GM21737 (cell line): ENCODE measurements around the gene RASSF4.

Experiments used
- ATAC-seq: cut with Tn5 transposase; IDR thresholded peaks from one replicate; pipeline ENCODE4 v1.9.1; 2021; ENCODE audit warnings: mild to moderate bottlenecking, moderate library complexity; ENCODE audit not compliant: unreplicated experiment

RASSF4 gene

GRCh38 chr10:44927352-44927751, 32.2 kb upstream of the RASSF4 start:
- ATAC-seq, result no peak

DNA sequence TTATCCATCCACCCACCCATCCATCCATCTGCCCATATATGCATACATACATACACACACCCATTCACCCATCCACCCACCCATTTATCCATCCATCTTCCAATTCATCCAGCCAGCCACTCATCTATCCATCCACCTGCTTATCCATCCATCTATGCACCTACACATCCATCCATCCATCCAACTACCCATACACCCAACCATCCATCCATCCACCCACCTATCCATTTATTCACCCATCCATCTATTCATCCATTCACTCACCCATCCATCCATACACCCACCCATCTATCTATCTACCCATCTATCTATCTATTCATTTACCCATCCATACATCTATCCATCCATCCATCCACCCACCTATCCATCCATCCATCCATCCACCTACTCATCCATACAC, 31.1 kb upstream of the RASSF4 start:
- no peak for ATAC-seq

DNA sequence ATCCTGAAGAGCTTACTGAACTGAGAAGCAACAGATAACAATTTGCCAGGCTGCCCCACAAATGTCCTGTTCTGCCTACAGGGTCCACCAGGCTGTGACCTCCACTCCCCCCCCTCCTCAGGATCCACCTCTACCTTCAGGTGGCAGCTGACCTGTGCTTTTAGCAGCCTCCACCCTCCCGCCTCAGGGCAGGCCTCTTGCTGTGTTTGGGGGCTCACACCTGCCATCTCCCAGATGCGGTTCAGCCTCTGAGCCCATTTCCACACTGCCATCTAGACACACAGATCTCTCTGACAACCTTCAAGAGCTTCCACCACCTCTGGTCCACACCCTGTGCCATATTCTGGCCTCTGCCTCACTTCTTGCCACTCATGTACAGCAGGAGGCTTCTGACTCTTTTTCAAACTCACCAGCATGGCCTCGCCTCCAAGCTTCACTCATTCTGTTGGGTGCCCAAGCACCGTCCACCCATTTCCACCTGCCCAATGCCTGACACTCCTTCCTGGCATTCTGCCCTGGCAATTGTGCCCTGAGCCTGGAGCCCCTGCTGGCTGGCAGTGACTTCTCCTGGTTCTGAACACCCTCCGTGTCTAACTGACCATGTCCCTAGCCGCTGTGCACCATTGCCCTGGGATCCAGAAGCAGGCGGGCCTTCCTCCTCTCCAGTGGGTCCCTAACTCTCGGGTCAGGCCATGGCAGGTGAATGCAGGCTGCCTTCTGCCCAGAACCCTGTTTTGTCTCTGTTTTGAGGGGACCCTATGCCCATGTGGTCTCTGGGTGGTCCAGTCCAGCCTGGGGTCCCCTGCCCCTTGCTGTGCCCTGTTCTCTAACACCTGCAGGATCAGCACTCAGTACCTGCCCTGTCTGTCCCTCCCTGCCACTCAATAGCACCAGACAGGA, 30.0 kb upstream of the RASSF4 start:
- no peak for ATAC-seq

DNA sequence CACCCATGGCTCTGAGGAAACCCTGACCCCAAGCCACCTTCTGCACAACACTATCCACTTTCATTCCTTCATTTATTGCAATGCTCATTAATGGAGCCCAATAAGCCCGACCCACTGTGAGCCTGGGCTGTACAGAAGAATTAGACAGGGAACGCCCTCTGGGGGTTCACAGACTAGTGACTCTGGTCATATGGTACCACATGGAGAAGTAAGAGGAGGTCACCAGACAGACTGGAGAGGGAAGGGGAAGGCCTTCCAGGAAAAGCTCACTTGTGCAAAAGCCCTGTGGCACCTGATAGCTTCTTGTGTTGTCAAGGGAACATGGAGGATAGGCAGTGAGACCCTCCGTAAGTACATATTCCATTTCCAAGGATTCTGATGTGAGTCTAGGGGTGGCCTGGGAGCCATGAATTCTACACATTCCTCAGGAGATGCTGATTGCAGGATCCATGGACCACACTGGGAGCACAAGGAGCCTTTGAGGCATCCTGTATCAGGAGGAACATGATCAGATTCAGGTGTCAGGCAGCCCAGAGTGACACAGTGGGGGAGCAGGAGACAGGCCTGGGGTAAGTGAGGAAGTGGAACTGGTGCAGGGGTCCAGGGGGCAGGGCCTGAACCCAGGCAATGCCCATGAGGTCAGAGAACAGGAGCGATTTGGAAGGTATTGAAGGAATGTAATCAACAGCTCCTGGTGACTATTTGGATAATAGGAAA, 28.5 kb upstream of the RASSF4 start:
- no peak for ATAC-seq

- no peak for ATAC-seq
Measured at GRCh38 chr10:44931621-44932516, 27.7 kb upstream of the RASSF4 start.

- ATAC-seq, result peak; percentile 96
Measured at GRCh38 chr10:44932517-44933450, 26.8 kb upstream of the RASSF4 start.

DNA sequence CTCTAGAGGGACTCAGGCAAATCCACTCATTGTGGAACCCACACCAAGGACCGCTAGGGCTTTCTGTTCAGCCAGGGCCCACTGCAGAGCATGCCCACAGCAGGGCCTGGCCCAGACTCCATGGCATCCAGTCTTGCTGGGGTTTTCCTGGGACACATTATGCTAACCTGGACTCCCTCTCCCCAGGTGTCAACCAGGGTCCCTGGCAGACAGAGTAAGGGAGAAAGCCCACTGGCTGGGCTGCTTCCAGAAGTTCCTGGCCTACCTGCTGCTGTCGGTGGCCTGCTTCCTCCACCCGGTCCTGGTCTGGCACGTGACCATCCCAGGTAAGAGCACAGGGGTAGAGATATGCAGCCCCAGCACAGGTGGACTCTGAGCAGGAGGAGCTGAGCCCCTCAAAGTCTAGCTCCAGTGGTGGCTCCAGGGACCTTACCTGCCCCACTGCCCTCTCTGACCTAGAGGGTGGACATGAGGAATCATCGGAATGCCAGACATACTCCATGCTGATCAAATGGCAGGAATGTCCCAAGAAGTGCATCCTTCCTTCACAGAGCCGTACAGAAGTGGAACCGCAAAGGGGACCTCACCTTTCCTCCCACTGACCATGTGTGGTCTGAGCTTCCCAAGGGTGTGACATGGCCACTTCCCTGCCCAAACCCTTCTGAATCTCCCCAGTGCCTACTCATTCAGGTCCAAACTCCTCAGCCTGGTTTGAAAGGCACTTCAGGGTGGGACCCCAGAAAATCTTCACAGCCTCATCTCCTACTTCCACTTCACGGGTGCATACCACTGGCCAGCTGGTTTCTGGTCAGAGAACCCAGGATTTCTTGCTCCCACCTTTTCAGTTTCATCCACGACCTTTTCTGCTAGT, 25.9 kb upstream of the RASSF4 start:
- no peak for ATAC-seq

DNA sequence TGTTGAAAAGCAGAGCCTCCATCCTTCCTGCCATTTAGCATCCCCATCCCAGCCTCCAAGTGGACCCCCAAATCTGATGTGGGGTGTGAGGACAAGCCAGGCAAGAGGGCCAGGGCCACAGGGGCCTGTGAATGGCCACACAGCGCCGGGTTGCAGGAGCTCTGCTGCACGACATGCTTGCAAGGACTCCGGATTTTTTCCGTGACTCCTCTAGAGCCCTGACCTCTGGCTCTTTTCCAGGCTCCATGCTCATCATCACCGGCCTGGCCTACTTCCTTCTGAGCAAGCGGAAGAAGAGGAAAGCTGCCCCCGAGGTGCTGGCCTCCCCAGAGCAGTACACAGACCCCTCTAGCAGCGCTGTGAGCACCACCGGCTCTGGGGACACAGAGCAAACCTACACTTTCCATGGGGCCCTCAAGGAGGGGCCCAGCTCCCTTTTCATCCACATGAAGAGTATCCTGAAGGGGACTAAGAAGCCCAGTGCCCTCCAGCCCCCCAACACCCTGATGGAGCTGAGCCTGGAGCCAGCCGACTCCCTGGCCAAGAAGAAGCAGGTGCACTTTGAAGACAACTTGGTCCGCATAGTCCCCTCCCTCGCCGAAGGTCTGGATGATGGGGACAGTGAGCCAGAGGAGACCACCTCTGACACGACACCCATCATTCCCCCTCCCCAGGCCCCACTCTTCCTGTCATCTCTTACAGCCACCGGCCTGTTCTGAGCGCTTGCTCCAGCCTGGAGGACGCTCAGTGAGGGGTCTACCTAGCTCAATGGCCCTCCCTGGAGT, 25.0 kb upstream of the RASSF4 start:
- no peak for ATAC-seq

GRCh38 chr10:44935201-44935965, 24.2 kb upstream of the RASSF4 start:
- ATAC-seq, result no peak

DNA sequence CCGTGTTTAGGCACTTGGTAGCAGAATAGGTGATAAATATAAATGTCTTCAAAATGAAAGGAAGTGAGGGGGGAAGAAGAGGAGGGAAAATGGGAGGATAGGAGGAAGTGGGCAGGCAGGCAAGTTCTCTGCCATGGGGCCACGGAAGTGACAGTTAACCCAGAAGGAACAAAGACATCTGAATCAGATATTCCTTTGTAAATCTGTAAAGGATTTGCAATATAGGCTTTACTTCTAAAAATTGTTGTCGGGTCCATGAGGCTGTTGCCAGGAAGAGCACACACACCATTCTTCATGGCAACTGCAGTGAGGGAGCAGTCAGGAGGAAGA, 23.7 kb upstream of the RASSF4 start:
- ATAC-seq, result no peak

DNA sequence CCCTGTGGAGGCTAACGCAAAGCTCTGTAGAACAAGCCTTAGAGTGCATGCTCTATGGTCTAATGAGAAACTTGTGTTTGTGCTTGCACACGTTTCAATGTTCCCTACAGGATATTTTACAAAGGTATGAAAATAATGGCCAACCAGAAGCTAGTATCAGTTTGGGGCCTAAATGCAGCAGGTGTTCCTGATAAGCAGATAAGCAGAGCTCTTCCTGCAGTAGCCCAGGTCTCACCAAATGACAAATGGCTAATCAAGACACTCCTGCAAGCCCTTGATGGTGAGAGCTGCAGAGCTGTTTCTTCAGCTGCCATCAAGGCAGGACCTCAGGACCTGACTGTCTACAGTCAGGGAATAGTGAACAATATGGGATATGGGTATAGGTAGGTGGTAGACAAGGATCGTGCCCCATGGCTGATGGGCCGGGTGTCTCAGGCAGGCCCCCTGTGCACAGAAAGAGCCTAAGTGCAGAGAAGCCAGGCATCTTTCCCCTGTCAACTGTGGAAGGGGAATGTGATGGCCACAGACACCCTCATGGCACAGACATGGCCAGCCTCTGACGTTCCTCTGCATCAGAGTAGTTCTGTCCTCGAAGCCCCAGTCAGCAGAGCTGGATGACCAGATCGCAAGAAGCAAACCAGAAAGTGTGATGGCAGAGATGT, 23.2 kb upstream of the RASSF4 start:
- no peak for ATAC-seq

DNA sequence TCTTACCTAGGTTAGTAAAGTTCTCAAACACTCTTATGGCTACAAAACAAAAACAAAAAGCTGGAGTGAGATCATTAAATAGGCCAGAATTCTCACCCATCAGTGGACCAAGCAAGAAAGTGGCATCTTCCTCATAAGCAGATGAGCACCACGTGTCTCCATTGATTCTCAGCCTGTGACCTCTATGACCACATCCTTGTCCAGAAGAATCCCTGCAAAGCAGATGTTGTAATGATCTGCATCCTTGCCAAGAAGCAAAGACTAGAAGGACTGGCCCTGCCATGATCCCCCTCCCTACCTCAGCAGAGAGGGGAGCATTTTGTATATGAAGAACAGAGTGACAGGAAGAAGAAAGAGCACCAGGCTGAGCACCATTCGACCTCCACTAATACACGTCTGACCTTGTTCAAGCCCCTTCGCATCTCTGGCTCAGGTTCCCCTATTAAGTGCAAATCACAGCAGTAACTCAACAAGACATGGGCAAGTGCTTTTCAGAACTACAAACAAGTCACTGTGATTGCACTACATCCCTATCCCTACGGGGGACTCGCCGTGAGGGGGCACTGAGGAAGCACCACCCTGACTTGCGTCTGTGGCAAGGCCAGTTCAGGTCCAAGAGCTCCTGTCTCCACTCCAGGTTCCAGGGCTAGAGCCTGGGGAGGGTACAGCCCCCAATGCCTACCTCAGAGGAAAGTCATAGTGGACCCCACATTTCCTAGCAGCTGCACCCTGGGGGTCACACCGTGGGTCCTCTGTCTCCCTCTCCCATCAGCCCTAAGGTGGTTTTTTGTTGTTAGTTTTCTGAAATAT, 22.2 kb upstream of the RASSF4 start:
- ATAC-seq, result no peak

DNA sequence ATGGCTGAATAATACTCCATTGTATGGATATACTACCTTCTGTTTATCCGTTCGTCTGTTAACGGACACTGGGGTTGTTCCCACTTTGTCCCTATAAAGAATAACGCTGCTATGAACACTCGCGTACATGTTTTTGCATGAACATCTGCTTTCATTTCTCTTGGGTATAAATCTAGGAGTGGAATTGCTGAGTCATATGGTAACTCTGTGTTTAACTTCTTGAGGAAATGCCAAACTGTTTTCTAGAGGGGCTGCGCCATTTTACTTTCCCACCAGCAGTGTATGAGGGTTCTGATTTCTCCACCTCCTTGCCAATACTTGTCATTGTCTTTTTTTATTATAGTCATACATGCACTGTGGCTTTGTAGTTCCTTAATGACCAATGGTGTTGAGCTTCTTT, 20.6 kb upstream of the RASSF4 start:
- no peak for ATAC-seq

GRCh38 chr10:44939691-44940401, 19.8 kb upstream of the RASSF4 start:
- no peak for ATAC-seq

DNA sequence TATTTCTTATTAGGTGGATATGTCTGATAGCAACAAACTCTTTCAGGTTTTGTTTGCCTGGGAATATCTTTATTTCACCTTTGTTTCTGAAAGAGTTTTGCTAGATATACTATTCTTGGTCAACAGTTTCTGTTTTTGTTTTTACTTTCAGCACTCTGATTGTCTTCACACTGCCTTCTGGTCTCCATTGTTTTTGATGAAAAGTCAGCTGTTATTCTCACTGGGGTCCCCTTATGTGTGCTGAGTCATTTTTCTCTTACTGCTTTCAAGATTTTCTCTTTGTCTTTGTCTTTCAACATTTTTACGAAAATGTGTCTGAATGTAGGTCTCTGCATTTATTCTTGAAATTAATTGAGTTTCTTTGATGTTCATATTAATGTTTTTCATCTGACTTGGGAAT, 15.2 kb upstream of the RASSF4 start:
- no peak for ATAC-seq

GRCh38 chr10:44946205-44946604, 13.4 kb upstream of the RASSF4 start:
- ATAC-seq, result no peak
